ENCODE measurements around the gene MIB2.
"Not testable (repeated sequence)": the region's sequence is repeated elsewhere in the genome, so short reads cannot be mapped to it uniquely, and the experiment has no call there.

MIB2 gene

DNA sequence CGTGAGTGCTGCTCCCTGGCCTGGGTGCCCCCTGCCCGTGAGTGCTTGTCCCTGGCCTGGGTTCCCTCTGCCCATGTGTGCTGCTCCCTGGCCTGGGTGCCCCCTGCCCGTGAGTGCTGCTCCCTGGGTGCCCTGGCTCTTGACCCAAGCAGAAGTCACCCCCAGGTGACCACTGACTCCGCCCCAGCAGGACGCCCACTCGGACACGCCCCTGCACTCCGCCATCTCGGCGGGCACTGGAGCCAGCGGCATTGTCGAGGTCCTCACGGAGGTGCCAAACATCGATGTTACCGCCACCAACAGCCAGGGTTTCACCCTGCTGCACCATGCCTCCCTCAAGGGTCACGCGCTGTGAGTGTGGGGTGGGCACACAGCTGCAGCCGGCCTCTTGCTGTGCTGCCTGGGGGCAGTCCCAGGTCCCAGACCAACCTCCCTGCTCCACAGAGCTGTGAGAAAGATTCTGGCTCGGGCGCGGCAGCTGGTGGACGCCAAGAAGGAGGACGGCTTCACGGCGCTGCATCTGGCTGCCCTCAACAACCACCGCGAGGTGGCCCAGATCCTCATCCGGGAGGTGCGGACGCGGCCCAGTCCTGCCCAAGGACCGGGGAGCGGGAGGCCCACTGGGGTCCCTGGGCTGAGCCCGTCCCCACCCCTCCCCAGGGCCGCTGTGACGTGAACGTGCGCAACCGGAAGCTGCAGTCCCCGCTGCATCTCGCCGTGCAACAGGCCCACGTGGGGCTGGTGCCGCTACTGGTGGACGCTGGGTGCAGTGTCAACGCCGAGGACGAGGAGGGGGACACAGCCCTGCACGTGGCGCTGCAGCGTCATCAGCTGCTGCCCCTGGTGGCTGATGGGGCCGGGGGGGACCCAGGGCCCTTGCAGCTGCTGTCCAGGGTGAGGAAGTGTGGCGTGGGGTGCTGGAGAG lies 12.8 kb downstream of the MIB2 start:
- no peak for DNase-seq

DNA sequence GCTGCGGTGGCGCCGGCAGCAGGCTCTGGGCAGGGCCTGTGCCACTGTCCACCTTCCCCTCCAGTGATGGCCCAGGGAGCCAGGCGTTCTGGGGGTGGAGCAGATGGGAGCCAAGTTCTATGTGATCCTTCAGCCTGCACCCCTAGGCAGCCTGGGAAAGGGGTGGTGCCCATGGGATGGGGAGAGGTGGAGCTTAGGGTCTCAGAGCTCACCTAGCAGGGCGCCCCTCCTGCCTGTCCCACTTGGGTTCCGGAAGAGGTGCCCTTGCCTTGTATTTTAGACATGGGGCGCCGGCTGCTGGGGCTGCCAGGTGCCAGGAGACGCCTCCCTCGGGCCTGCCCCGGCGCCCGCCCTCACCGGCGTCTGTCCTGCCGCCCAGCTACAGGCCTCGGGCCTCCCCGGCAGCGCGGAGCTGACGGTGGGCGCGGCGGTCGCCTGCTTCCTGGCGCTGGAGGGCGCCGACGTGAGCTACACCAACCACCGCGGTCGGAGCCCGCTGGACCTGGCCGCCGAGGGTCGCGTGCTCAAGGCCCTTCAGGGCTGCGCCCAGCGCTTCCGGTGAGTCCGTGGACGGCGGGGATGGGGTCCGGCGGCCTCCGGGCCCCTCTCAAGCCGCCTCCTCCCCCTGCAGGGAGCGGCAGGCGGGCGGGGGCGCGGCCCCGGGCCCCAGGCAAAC lies 13.6 kb downstream of the MIB2 start:
- DNase-seq = no peak

DNA sequence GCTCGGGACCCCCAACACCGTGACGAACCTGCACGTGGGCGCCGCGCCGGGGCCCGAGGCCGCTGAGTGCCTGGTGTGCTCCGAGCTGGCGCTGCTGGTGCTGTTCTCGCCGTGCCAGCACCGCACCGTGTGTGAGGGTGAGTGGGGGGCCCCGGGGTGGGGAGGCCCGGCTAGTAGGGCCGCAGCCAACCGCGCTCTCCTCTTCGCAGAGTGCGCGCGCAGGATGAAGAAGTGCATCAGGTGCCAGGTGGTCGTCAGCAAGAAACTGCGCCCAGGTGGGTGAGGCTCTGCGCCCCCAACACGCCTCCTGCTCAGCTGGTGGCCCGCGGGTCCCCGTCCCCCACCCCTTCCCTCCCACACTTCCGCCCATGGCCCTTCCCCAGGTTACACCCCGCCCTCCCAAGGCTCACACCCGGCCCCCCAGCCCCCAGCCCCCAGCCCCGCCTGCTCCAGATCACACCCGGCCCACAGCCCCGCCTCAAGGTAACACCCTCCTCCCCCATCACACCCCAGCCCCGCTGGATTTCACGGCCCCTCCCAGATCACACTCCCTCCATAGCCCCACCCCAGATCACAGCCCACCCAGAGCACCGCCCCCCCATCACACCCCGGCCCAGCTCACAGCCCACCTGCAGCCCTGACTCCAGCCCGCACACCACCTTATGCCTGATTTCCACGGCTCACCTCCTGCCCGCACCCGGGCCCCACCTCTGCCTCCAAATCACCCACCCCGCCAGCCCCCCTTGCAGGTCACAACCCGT lies 14.3 kb downstream of the MIB2 start:
- DNase-seq = no peak

DNA sequence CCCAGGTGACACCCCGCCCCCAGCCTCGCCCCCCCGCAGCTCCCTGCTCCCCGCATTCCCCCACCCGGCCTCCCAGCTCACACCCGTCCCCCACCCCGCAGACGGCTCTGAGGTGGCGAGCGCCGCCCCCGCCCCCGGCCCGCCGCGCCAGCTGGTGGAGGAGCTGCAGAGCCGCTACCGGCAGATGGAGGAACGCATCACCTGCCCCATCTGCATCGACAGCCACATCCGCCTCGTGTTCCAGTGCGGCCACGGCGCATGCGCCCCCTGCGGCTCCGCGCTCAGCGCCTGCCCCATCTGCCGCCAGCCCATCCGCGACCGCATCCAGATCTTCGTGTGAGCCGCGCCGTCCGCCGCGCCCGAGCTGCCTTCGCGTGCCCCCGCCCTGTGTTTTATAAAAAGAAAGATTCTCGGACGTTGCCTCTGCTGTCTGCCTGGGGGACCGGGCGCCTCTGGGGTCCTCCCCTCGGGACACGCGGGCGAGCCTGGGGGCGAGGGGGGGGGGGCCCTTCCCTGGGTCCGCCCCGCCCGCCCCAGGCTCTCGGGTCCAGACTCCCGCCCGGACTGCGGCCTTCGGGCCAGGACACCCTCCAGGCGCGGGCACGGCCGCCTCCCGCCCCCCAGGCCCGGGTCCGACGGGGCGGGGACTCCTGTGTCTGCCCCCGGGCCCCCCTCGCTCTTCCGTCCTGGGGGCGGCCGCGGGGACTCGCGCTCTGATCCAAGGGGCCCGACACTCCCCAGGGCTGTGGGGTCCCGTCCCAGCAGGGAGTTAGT lies 15.1 kb downstream of the MIB2 start:
- peak; percentile 35 for DNase-seq

DNA sequence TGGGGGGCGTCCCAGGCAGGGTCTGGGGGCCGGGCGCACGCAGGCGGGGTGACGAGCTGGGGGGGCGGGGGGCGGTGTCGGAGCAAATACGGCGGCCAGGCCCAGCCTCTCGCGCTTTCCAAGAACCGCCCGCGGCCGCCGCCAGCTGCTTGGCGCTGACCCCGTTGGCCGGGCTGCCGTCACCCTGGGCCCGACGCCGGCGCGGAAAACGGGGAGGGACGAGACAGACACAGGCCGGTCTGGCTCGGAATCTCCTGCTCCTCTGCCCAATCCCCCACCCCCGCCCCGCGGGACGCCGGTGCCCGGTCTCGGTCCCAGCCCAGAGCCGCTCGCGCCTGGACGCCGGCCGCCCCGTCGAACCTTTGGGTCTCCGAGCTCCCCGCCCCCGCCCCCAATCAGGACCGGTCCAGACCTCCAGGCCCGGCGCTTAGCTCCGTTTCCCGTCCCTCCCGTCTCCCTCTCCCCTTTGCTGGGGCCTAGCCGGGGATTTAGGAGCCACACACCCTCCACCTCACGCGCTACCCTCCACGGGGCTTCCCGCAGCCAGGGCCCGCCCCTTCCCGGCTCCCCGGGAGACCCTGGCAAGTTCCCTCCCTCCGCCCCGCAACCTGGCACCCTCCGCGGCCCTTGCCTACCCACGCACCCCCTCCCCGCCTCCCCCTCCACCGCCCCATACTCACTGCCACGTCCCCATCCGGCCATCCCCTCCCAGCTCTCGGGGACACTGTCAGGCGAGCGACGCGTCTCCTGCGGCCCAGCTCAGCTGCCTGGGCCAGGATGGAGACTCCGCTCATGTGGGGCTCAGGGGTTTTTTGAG lies 15.9 kb downstream of the MIB2 start:
- DNase-seq = no peak

DNA sequence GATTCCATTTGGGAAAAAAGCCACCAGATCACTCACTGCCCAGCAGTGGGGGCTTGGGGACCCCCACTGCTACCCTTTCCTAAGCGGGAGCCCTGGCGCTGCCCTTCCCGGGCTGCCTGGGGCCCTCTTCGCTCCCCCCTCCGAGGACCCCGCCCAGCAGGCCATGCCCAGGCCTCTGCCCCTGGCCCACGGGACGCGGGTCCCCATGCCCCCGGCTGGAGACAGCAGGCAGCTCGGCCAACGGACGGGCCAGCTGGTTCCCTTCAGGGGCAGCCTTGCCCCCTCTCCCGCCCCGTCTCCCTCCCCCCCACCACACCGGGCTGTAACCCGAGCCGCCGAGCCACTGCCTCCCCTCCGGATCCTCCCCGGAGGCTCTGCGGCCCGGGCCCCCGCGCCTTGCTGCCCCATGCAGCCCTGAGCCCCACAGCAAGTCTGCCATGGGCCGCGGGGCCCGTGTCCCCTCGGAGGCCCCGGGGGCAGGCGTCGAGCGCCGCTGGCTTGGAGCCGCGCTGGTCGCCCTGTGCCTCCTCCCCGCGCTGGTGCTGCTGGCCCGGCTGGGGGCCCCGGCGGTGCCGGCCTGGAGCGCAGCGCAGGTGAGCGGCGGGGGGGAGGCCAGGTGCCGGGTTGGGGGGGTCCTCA lies 16.6 kb downstream of the MIB2 start, which contains the start of gene MMP23B:
Gene MMP23B (plus strand): TSS at position 392 of the 639 bp plus-strand sequence. CDS start 46 bp downstream, at position 438.
- no peak for DNase-seq

DNA sequence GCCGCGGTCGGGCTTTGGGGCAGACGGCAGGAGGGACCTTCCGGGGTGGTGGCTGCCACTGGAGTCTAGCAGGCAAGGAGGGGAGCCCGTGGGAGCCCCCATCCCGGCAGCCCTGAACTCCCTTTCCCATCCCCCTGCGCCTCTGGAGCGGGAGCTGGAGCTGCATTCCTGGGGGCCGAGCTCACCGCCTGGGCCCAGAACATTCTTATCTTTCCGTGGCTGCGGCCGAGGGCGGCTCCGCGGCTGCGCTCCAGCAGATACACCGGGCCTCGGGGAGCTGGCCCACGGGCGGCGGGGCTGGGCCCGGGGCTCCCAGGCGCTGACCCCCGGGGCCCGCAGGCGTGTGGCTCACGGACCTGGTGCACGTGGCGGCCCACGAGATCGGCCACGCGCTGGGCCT lies 18.1 kb downstream of the MIB2 start:
- not testable (repeated sequence) for DNase-seq

DNA sequence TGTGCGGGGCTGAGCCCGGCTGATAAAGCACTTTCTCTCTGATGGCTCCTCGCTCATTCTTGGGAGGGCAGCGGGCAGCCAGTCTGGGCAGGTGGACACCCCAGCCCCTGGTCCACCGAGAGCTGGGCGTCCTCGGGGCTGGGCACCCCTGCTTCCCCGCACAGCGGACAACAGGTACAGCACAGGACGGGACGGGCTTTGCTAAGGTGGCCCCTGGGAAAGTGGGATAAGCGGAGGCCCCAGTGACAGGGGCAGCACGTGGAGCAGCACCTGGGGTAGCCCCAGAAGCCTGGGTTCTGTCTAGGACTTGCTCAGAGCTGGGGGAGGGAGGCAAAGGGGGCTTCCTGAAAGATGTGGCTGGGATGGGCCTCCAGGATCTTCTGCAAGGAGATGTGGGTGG lies 19.3 kb downstream of the MIB2 start:
- not testable (repeated sequence) for DNase-seq

DNA sequence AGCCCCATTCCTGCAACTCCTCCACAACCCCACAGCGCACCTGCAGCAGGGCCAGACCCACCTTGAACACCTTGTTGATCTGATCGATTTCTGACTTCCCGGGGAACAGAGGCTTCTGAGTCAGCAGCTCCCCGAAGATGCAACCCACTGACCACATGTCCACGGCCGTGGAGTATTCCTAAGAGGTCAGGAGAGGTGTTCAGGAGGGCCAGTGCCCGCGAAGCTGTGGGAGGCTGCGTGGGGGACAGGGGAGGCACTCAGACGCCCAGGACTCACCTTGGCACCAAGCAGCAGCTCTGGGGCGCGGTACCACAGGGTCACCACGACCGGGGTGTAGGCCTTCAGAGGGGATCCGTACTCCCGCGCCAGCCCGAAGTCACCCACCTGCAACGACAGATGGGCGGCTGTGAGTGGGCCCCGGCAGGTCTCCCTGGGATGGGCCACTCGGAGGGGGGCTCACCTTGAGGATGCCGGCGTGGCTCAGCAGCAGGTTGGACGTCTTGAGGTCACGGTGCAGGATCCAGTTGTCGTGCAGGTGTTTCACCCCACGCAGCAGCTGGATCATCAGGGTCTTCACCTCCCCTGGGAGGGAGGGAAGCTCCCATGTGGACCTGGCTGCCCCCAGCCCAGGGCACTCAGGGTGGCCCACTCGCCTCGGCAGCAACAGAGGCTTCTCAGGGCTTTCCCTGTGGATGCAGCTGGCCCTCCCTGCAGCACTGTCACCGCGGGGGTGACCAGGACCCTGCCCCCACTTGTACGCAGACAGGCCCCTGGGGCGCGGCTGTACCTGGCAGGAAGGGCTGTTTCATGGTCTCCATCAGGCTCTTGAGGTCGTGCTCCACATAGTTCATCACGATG lies 21.6 kb downstream of the MIB2 start:
- not testable (repeated sequence) for DNase-seq

DNA sequence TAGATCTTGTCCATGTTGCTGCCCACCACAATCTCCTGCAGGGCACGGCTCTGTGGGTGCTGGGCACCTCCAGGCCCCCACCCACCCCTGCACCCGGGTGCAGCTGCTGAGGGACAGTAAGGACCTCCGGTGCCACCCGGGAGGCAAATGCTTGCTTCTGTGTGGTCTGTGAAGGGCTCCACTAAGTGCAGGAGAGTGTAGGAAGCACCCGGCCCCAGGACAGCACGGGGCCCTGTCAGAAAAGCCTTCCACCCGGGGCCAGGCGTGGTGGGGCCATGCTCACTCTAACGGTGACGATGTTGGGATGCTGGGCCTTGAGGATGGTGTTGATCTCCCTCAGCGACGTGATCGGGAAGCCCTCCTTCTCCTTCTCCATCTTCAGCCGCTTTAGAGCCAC lies 22.2 kb downstream of the MIB2 start:
- not testable (repeated sequence) for DNase-seq

DNA sequence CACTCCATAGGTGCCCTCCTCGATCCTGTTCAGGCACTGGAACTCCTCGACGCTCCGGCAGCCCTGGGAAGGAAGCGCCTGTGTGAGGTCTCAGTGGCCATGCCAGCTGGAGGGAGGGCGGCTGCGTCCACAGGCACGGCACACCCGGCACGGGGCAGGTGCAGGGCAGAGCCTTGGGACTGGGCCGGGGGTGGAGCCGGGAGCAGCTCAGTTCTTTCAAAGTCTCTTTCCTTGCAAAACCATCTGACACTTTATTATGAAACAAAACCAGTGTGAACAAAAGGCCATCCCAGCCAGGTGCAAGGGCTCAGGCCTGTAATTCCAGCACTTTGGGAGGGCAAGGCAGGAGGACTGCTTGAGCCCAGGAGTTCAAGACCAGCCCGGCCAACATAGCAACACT lies 23.2 kb downstream of the MIB2 start:
- not testable (repeated sequence) for DNase-seq

DNA sequence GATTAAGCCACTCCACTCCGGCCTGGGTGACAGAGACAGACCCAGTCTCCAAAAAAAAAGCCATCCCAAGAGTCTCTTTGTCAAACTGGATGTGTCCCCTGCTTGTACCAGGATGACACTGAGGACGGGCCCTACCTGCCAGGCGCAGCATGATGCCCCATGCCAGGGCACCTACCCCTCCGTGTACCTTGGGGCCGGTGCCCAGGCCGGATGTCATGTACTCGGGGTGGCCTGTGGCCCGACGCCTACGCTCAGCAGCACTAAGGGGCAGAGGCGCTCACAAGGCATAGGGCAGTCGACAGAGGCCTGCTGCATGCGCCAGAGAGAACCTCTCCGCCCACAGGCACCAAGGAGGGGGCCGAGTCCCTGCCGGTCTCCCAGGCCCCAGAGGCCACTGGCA lies 24.1 kb downstream of the MIB2 start:
- not testable (repeated sequence) for DNase-seq

DNA sequence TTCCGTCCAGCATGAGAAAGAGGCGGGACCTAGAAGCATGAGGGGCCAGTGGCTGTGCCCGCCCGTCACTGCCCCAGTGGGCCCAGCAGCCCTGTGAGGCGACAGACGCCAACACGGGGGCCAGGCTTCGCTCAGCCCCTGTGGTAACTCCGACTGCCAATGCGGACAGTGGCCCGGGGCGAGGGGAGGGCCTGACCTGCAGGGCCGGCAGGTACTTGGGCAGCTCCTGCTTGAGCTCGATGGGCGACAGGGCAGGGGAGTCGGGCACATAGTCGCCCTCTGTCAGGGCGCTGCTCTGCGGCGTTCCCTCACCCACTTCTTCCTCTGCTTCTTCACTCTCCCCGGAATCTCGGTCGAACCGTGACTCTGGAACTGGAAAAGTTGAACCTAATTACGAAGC lies 24.8 kb downstream of the MIB2 start:
- not testable (repeated sequence) for DNase-seq

DNA sequence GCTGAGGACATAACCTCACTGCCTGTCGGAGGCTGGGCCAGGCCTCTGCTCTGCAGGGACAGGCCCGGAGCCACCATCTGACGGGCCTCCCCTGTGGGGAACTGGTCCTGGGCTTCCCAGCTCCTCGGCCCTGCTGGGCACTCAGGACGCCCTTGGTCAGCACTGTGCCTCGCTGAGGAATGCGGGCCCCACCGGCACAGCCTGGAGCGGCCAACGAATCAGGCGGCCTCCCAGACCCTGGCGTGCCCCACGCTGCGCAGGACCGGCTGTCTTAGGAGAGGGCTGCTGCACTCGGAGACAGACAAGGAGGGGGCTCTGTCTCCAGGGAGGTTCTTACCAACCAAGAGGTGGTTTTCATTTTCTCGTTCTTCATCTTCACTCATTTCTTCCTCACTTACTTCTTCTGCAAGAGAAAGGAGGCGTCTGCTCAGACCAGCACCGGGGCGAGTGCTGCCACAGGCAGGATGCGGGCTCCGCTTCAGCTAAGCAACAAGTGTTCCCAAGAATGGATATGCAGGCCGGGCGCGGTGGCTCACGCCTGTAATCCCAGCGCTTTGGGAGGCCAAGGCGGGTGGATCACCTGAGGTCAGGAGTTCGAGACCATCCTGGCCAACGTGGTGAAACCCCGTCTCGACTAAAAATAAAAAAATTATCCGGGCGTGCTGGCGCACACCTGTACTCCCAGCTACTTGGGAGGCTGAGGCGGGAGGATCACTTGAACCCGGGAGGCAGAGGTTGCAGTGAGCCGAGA lies 25.6 kb downstream of the MIB2 start:
- not testable (repeated sequence) for DNase-seq

DNA sequence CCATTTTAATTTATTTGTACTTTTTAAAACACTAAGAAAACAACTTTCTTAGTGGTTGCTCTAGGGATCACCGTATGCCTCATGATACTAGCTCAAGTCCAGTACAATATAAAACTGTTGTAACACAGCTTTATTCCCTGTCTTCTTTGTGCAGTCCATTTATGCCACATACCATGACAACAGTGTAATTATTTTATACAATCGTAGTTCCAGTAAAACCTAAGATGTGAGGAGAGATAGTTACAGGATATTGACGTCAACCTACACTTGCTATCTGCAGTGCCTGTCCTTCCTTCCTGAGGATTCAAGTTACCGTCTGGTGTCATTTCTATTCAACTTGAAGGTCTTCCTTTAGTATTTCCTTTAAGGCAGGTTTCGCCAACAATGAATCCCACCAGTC lies 31.0 kb downstream of the MIB2 start:
- not testable (repeated sequence) for DNase-seq

DNA sequence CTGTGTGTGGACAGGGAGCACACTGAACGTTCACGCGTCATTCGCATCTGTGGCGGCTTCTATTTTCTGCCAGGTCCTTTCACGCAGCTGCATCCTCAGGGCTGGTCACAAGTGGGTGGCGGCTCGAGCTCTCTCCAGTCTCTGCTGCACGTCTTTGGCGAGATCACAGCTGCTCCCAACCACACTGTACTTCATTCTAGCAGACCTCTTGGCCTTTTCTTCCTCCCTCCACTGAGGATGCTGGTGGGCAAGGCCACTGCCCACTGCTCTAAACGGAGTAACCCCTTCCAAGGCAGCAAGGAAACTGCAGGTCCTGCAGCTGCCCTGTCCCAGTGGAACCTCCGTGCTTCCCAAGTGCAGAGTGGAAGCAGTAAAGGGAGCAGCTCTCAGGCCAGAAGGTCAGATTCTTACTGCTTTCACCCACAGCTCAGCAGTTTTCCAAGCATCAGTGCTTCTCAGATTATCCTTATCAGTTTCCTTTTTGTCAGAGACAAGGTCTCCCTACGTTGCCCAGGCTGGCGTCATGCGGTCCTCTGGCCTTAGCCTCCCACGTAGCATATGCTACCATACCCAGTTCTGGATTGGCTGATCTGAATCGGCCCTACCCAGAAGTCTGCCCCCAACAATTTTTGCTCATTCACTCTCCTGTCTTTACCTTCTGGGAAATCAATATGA lies 32.4 kb downstream of the MIB2 start:
- not testable (repeated sequence) for DNase-seq

DNA sequence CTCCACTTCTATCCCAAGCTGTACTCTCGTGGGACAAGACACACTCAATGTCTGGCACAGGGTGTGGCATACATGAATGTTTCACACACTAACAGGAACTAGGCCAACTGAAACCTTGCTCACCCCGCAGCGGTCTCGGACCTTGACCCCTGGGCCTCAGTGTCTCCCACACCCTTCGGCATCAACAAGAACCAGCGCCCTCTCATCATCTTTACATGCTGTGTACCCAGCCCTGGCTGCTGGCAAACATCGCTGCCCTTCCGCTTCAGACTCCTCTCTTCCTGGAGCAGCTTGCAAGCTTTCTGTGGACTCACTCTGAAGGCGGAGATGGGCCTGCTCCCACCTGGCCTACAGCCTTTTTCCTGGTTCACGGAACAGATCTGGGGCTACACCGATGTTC lies 33.0 kb downstream of the MIB2 start:
- not testable (repeated sequence) for DNase-seq
